ENCODE data around the gene WDR44.

Gene WDR44

DNA sequence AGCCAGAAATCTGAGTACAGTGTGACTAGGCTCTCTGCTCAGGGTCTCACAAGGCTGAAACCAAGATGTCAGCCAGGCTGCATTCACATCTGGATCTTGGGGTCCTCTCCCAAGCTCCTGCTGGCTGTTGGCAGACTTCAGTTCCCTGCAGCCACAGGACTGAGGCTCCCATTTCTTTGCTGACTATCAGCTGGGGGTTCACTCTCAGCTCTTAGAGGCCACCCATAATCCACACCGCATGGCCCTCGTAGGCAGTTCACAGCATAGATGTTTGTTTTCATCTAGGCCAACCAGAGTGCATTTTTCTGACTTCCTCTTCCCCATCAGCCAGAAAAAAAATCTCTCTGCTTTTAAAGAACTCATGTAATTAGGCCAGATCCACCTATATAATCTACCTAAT, 8.2 kb upstream of the WDR44 start:
- no peak for DNase-seq (ENCODE audit: extremely low read depth, insufficient read length)
- H3K36me3 ChIP-seq (ENCODE audit: control insufficient read depth, insufficient read depth, low read length), result no peaks in the 10 kb centered on the region
- TF ChIP-seq, protein P1, sequence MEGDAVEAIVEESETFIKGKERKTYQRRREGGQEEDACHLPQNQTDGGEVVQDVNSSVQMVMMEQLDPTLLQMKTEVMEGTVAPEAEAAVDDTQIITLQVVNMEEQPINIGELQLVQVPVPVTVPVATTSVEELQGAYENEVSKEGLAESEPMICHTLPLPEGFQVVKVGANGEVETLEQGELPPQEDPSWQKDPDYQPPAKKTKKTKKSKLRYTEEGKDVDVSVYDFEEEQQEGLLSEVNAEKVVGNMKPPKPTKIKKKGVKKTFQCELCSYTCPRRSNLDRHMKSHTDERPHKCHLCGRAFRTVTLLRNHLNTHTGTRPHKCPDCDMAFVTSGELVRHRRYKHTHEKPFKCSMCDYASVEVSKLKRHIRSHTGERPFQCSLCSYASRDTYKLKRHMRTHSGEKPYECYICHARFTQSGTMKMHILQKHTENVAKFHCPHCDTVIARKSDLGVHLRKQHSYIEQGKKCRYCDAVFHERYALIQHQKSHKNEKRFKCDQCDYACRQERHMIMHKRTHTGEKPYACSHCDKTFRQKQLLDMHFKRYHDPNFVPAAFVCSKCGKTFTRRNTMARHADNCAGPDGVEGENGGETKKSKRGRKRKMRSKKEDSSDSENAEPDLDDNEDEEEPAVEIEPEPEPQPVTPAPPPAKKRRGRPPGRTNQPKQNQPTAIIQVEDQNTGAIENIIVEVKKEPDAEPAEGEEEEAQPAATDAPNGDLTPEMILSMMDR (IDR thresholded peaks at IDR 0.05; ENCODE audit: insufficient read depth, low read length, poor library complexity, severe bottlenecking), result no peak
- no peaks in the 10 kb centered on the region for H3K27me3 ChIP-seq (replicated peaks; ENCODE audit: control insufficient read depth, insufficient read depth, low read length)
- no peak overlapping the region for H3K4me3 ChIP-seq (replicated peaks; ENCODE audit: low read depth, low read length)

DNA sequence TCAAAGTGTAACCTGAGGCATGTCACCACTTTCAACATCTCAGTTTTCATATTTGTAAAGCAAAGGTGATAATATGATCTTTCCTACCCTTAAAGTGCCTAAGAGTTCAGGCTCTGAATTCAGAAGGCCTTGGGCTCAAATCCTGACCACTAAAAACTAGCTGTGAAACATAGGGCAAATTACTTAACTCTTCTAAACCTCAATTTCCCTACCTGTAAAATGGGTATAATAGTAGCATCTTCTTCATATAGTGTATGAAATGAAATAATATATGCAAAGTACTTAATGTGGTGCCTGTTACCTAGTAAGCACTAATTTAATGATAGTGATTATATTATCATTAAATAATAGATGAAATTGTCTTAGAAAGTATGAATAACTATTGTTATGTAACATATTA, 7.0 kb upstream of the WDR44 start:
- Histone ChIP-seq H3K36me3 (ENCODE audit: control insufficient read depth, insufficient read depth, low read length) (no peaks in the 10 kb centered on the region), H3K27me3 (replicated peaks; ENCODE audit: control insufficient read depth, insufficient read depth, low read length) (no peaks in the 10 kb centered on the region), H3K4me3 (replicated peaks; ENCODE audit: low read depth, low read length) (no peak overlapping the region)
- no peak for DNase-seq (ENCODE audit: extremely low read depth, insufficient read length)
- TF ChIP-seq, protein P1 (IDR thresholded peaks at IDR 0.05; ENCODE audit: insufficient read depth, low read length, poor library complexity, severe bottlenecking), result no peak

DNA sequence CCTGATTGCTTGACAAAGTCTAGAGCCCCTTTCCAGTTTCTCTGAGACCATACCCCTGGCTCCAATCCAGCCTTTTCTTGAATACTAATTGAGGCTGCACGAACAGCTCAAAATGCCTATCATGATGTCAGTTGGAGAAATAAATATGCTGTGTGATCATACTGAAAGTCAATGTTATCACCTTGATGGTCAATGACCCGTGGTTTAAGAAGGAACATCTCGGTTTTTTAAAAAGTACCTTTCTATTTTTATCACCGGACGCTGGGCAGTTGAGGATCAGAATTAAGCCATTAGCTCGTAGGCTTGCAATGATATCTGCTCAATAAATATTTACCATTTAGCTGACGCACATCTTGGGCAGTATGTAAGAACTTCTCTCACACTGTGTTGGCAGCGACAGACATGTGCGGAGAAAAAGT, 852 bp upstream of the WDR44 start:
- Histone ChIP-seq H3K36me3 (ENCODE audit: control insufficient read depth, insufficient read depth, low read length) (no peaks in the 10 kb centered on the region), H3K27me3 (replicated peaks; ENCODE audit: control insufficient read depth, insufficient read depth, low read length) (no peaks in the 10 kb centered on the region), H3K4me3 (replicated peaks; ENCODE audit: low read depth, low read length) (peak overlapping the region; percentile 64)
- TF ChIP-seq, protein P1 (IDR thresholded peaks at IDR 0.05; ENCODE audit: insufficient read depth, low read length, poor library complexity, severe bottlenecking), result no peak
- no peak for DNase-seq (ENCODE audit: extremely low read depth, insufficient read length)

DNA sequence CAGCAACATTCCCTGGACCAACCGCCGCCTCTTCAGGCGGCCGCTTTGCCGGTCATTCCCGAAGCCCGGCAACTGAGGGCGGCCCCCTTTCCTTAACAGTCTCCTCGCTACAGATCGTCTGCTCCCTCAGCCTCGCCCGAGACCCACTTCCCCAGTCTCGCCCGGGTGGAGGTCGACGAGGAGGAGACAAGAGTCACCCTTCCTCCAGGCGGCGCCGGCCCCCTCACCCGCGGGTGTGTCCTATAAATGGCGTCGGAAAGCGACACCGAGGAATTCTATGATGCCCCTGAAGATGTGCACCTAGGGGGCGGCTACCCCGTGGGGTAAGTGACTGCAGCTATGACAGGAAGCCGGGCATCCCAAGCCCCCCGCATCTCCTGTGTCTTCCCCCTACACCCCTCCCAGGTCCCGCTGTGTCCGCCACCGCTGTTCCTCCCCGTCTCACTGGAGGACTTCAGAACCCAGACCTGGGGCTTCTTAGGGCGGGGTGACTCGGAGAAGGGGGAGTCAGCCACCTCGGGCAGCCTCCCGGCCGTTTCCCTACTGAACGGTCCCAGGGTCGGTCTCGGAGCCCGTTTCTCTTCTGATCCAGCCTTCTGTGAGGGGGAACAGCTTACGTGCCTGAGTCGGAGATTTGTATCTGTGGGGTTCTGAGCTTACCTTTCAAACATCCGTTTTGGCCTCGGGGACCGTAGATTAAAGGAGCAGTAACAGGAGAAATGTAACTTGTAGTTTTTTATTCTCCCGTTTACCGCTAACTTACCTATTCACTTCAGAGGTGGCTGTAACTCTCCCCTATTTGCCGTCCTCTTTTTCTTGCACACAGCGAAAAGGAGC, 570 bp downstream of the WDR44 start:
- peak overlapping the region; percentile 76 for H3K4me3 ChIP-seq (replicated peaks; ENCODE audit: low read depth, low read length)
- no peaks in the 10 kb centered on the region for H3K36me3 ChIP-seq (ENCODE audit: control insufficient read depth, insufficient read depth, low read length)
- H3K27me3 ChIP-seq (replicated peaks; ENCODE audit: control insufficient read depth, insufficient read depth, low read length), result no peaks in the 10 kb centered on the region
- TF ChIP-seq, protein P1 (IDR thresholded peaks at IDR 0.05; ENCODE audit: insufficient read depth, low read length, poor library complexity, severe bottlenecking), result peak; percentile 15
- peak; percentile 68 for DNase-seq (ENCODE audit: extremely low read depth, insufficient read length)

DNA sequence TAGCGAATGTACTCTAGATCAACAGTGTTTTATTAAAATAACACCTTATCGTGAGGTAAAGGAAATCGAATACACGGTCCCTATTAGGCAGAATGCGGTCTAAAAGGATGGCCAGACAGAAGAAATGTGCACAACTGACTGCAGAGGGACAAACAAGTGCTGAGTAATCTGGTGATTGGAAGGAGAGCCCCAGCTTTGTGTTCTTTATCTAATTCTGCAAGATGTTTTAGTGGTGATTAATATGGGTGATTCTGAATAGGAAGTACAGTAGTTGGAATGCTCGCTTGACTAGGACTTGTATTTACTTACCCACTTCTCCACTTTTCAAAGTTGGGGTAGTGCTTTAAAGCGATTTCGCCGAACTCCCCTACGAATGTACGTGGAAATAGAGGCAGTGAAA, 1.2 kb downstream of the WDR44 start:
- DNase-seq (ENCODE audit: extremely low read depth, insufficient read length), result no peak
- TF ChIP-seq, protein P1 (IDR thresholded peaks at IDR 0.05; ENCODE audit: insufficient read depth, low read length, poor library complexity, severe bottlenecking), result no peak

More for the DNA sequence above, 1.2 kb downstream of the WDR44 start:
- H3K27me3 ChIP-seq (replicated peaks; ENCODE audit: control insufficient read depth, insufficient read depth, low read length), result no peaks in the 10 kb centered on the region
- peak overlapping the region; percentile 76 for H3K4me3 ChIP-seq (replicated peaks; ENCODE audit: low read depth, low read length)
- no peaks in the 10 kb centered on the region for H3K36me3 ChIP-seq (ENCODE audit: control insufficient read depth, insufficient read depth, low read length)
